ENCODE measurements around the gene PDZD7. TPM values are rescaled to one million over a fixed set of nuclear protein-coding genes. Genes with fewer than 3 reads are reported as not detected.
"Not testable (repeated sequence)": the region's sequence is repeated elsewhere in the genome, so short reads cannot be mapped to it uniquely, and the experiment has no call there.

PDZD7 gene
- total RNA-seq, 1 experiment from 2014 or later, result 0.50 TPM

GRCh38 chr10:100980311-100980710 lies 50.6 kb downstream of the PDZD7 start:
- Histone ChIP-seq H3K4me3 (no peak overlapping the region), H3K9me3 (replicated peaks) (no peaks in the 10 kb centered on the region), H3K27ac (no peak overlapping the region), H3K4me1 (replicated peaks) (peaks cover 3% of the 10 kb centered on the region), H3K36me3 (peaks cover 33% of the 10 kb centered on the region), H3K27me3 (replicated peaks) (no peaks in the 10 kb centered on the region)
- DNase-seq (ENCODE audit: low read depth in 1 of 2, low spot score in 2 of 2), result peak in 1 of 2 experiments; percentile 18

DNA sequence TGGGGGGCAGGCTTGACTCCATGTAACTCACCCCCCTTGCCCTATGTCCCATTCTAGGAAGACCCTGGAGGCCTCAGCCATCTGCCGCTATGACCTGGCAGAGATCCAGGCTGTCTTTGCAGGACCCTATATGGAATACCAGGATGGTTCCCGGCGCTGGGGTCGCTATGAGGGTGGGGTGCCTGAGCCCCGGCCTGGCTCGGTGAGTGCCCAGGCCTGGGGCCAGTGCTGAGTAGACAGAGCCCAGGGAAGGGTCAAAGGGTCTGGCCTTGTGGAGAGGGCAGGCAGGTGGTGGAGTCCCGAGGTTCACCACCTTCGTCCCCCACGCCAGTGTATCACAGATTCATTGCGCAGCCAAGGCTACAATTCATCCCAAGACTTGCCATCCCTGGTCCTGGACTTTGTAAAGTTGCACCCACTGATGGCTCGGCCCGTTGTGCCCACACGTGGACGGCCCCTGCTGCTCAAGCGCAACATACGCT lies 51.1 kb downstream of the PDZD7 start:
- peak in 1 of 2 experiments; percentile 42 for DNase-seq (ENCODE audit: low read depth in 1 of 2, low spot score in 2 of 2)
- Histone ChIP-seq H3K27me3 (replicated peaks) (no peaks in the 10 kb centered on the region), H3K9me3 (replicated peaks) (no peaks in the 10 kb centered on the region), H3K4me1 (replicated peaks) (peaks cover 6% of the 10 kb centered on the region), H3K36me3 (peaks cover 29% of the 10 kb centered on the region), H3K4me3 (no peak overlapping the region), H3K27ac (no peak overlapping the region)

GRCh38 chr10:100978901-100979195 lies 52.1 kb downstream of the PDZD7 start:
- no peaks in the 10 kb centered on the region for H3K27me3 ChIP-seq (replicated peaks)
- H3K4me1 ChIP-seq (replicated peaks), result peaks cover 6% of the 10 kb centered on the region
- no peak overlapping the region for H3K27ac ChIP-seq
- no peaks in the 10 kb centered on the region for H3K9me3 ChIP-seq (replicated peaks)
- no peak overlapping the region for H3K4me3 ChIP-seq
- H3K36me3 ChIP-seq, result peaks cover 28% of the 10 kb centered on the region
- DNase-seq (ENCODE audit: low read depth in 1 of 2, low spot score in 2 of 2), result no peak

DNA sequence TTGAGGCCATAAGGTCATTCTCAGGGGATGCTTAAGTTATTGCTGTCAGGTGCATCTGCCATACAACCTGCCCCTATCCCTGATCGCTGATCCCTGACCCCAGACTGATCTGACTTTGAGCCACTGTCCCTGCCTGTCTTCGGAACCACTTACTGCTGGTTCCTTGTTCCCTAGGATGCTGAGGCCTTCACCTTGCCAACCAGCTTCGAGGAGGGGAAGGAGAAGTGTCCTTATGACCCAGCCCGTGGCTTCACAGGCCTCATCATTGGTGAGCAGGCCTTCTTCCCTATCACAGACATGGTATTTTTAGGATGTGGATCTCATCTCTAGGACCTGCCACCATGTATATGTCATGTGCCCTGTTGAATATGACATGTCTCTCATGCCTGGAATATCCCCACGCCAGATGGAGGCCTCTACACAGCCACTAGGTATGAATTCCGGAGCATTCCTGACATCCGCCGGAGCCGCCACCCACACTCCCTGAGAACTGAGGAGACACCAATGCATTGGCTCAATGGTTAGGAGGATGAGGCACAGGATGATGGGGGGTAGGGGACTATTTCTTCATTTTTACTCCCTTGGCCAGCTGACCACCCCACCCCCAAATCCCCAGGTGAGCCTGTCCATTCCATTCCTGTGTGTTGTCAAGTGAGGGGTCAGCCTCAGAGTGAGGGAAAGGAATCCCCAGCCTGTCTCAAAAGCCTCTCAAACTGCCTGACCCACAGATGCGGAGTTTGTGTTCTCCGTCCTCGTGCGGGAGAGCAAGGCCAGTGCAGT lies 52.6 kb downstream of the PDZD7 start:
- Histone ChIP-seq H3K4me1 (replicated peaks) (peaks cover 6% of the 10 kb centered on the region), H3K27me3 (replicated peaks) (no peaks in the 10 kb centered on the region), H3K4me3 (no peak overlapping the region), H3K27ac (no peak overlapping the region), H3K9me3 (replicated peaks) (no peaks in the 10 kb centered on the region), H3K36me3 (peaks cover 28% of the 10 kb centered on the region)
- DNase-seq (ENCODE audit: low read depth in 1 of 2, low spot score in 2 of 2), result peak in 1 of 2 experiments; percentile 30

DNA sequence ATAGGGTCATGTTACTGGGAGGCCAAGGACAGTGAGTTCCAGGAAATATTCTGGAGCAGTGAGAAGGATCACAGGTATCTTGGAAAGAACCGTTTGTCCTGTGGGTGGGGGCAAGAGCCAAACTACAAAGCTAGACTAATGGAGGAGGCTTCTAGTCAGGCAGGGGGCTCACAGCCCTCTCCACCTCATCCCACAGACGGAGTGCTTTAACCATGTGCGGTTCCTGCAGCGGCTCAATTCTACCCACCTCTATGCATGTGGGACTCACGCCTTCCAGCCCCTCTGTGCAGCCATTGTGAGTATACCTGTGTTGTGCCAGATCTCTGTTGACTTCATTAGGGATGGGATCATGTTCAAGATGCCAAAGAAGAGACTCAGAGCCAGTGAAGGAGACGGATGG lies 53.5 kb downstream of the PDZD7 start:
- H3K27me3 ChIP-seq (replicated peaks), result no peaks in the 10 kb centered on the region
- no peaks in the 10 kb centered on the region for H3K9me3 ChIP-seq (replicated peaks)
- peaks cover 6% of the 10 kb centered on the region for H3K4me1 ChIP-seq (replicated peaks)
- peaks cover 22% of the 10 kb centered on the region for H3K36me3 ChIP-seq
- no peak overlapping the region for H3K27ac ChIP-seq
- DNase-seq (ENCODE audit: low read depth in 1 of 2, low spot score in 2 of 2), result peak in 1 of 2 experiments; percentile 13
- no peak overlapping the region for H3K4me3 ChIP-seq

DNA sequence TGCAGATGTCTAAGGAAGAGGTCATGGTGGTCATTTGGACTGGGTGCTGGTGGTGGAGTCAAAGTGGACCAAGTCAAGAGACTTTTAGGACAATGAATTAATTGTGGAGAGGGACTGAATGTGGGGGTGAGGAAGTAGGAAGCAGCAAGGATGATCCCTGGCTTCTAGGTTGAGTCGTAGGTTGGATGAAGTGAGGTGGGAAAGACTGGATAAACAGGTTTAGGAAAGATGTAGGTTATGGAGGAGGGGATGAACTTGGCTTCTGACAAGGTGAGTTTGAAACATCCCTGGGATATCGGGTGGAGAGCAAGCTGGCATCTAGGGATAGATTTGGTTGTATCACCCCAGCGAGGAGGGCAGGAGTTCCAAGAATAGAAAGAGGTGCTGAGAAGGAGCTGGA lies 54.0 kb downstream of the PDZD7 start:
- H3K27me3 ChIP-seq (replicated peaks), result no peaks in the 10 kb centered on the region
- no peak overlapping the region for H3K4me3 ChIP-seq
- H3K9me3 ChIP-seq (replicated peaks), result no peaks in the 10 kb centered on the region
- peaks cover 18% of the 10 kb centered on the region for H3K36me3 ChIP-seq
- no peak for DNase-seq (ENCODE audit: low read depth in 1 of 2, low spot score in 2 of 2)
- H3K27ac ChIP-seq, result no peak overlapping the region
- H3K4me1 ChIP-seq (replicated peaks), result peaks cover 10% of the 10 kb centered on the region

DNA sequence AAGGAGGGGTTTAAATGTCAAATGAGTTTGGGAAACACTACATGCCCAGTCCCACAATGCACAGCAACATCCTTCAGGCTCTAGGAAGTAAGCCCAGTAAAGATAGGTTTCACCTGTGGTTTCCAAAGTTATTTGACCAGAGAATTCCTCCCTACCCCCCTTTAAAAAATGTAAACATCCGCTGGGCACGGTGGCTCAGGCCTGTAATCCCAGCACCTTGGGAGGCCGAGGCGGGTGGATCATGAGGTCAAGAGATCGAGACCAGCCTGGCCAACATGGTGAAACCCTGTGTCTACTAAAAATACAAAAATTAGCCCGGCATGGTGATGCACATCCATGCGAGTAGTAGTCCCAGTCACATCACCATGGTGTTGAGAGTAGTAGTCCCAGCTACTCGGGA lies 55.5 kb downstream of the PDZD7 start:
- not testable (repeated sequence) for DNase-seq (ENCODE audit: low read depth in 1 of 2, low spot score in 2 of 2); H3K9me3 ChIP-seq (replicated peaks); H3K36me3 ChIP-seq; H3K4me3 ChIP-seq; H3K27ac ChIP-seq; H3K27me3 ChIP-seq (replicated peaks)
- peaks cover 13% of the 10 kb centered on the region for H3K4me1 ChIP-seq (replicated peaks)

DNA sequence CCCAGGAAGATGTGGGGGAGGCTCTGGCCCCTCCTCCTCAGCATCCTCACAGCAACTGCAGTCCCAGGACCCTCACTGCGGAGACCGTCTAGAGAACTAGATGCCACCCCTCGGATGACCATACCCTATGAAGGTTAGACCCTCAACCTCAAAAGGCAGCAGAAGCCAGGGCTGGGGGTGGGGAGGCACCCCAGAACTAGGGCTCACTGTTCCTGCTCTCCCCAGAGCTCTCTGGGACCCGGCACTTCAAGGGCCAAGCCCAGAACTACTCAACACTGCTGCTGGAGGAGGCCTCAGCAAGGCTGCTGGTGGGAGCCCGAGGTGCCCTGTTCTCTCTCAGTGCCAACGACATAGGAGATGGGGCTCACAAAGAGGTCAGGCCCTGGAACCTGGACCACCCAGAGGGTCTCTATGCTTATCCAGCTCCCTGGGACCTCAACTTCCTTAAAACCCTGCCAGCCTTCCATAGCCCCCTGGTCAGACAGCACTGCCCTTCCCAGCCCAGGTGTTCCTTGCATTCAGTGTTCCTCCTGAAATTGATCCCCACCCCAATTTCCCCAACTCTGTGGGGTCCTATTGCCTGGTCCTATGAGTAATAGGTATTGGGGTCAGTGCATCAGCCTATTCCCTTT lies 57.9 kb downstream of the PDZD7 start:
- Histone ChIP-seq H3K36me3 (no peaks in the 10 kb centered on the region), H3K4me1 (replicated peaks) (peaks cover 24% of the 10 kb centered on the region), H3K27me3 (replicated peaks) (no peaks in the 10 kb centered on the region), H3K27ac (no peak overlapping the region), H3K9me3 (replicated peaks) (no peaks in the 10 kb centered on the region), H3K4me3 (no peak overlapping the region)
- no peak for DNase-seq (ENCODE audit: low read depth in 1 of 2, low spot score in 2 of 2)

- DNase-seq (ENCODE audit: low read depth in 1 of 2, low spot score in 2 of 2), result no peak
- Histone ChIP-seq H3K9me3 (replicated peaks) (no peaks in the 10 kb centered on the region), H3K27me3 (replicated peaks) (no peaks in the 10 kb centered on the region), H3K4me3 (no peak overlapping the region), H3K4me1 (replicated peaks) (peaks cover 24% of the 10 kb centered on the region), H3K36me3 (0 out of 2 replicates have a peak, but pooled peaks cover under 1% of the 10 kb centered on the region), H3K27ac (no peak overlapping the region)
Observed at GRCh38 chr10:100972115-100972903, 58.6 kb downstream of the PDZD7 start.

GRCh38 chr10:100970914-100971811 lies 59.8 kb downstream of the PDZD7 start:
- Histone ChIP-seq H3K9me3 (replicated peaks) (no peaks in the 10 kb centered on the region), H3K36me3 (peaks cover 10% of the 10 kb centered on the region), H3K4me1 (replicated peaks) (peaks cover 24% of the 10 kb centered on the region)

DNA sequence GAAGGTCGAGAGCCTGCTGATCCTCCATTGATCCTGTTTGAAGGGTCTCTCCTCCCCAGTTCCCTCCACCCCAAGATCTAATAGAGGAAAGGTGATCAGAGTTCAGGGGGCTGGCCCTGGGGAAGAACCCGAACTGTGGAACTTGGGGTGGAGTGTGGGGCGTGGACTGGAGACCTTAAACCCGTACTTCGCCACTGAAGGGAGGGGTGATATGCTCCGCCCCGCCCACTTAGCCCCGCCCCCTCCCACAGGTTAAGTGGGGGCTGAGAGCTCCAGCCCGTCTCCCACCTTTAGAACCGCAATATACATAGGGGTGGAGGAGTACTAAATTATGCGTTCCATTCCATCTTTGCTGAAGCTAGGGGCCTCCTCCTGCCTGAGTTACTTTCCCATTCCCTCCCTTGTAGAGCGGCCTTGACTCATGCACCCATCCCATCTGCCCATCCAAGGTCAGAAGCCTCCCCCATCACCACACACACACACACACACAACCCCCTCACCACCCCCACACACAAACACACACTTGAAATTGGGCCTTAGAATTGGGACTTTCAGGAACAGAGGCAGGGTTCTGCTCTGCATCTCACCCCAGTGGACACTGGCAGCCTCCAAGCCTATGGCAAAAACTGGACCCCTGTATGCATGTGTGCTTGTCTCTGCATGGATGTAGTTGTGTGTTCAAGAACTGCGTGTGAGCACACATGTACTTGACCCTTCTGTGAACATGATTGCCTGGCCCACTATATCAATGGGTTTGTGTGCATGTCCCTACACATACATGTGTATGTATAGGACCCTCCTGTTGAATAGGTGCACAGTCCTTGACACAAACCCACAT lies 60.6 kb downstream of the PDZD7 start:
- Histone ChIP-seq H3K4me3 (no peak overlapping the region), H3K9me3 (replicated peaks) (no peaks in the 10 kb centered on the region)
- DNase-seq (ENCODE audit: low read depth in 1 of 2, low spot score in 2 of 2), result no peak

More at GRCh38 chr10:100970914-100971811, 59.8 kb downstream of the PDZD7 start:
- no peak for DNase-seq (ENCODE audit: low read depth in 1 of 2, low spot score in 2 of 2)
- Histone ChIP-seq H3K4me3 (no peak overlapping the region), H3K27ac (no peak overlapping the region), H3K27me3 (replicated peaks) (no peaks in the 10 kb centered on the region)

DNA sequence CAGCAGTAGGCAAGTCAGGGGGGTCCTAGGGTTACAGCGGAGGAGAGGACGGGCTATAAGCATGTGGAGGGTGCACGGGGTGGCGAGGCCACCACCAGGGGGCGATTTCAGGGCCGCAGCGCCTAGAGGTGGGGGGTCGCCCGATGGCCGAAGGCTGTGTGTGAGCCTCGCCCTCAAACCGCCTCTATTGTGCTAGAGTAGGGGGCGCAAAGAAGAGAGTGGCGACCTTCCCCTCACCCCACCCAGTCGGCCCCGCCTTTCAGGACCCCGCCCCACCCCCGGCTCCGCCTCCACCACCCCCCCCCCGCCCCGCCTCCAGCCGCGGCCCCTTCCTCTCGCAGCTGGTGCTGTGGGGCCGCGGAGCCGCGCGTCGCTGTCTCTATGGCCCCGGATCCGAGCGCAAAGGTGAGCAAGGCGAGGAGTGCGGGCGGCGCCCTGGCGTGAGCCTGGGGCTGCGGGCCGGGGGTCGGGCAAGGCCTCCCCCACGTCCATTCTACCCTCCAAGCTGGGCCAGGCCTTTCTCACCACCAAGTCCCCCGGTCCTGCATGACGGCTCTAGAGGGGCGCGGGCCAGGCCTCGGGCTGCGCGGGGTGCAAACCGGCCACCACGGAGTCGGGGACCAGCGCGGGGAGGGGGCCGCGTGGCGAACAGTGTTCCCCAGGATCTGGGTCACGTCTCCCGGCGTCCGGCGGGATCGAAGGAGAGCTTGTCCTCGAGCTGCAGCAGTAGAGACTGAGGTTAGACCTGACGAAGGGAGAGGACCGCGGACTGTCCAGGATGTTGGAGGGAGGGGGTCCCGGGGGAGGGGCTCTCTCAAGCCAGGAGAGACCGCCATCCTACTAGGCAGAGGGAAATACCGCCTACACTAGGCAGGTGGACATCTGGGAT lies 61.5 kb downstream of the PDZD7 start, which contains the start of gene SEMA4G:
Gene SEMA4G (plus strand): TSS at position 318 of the 889 bp plus-strand sequence. CDS start 3,409 bp downstream, outside the sequence.
- Histone ChIP-seq H3K4me3 (peak within 1 kb of the TSS; percentile 39), H3K9me3 (replicated peaks) (no peaks in the 10 kb centered on the region), H3K36me3 (peaks cover 19% of the 10 kb centered on the region), H3K27ac (no peak within 1 kb of the TSS), H3K4me1 (replicated peaks) (peaks cover 18% of the 10 kb centered on the region), H3K27me3 (replicated peaks) (no peaks in the 10 kb centered on the region)
- peak; percentile 31 to 63 for DNase-seq (ENCODE audit: low read depth in 1 of 2, low spot score in 2 of 2)

More for the DNA sequence above, 60.6 kb downstream of the PDZD7 start:
- no peak overlapping the region for H3K27ac ChIP-seq
- no peaks in the 10 kb centered on the region for H3K27me3 ChIP-seq (replicated peaks)
- H3K4me1 ChIP-seq (replicated peaks), result peaks cover 20% of the 10 kb centered on the region
- H3K36me3 ChIP-seq, result peaks cover 15% of the 10 kb centered on the region

Data from SJSA1 (cell line).